Esophagus muscularis mucosa (tissue), 4 donors: ENCODE results near the gene EIF3F. TPM values are rescaled to one million over a fixed set of nuclear protein-coding genes. Genes with fewer than 3 reads are reported as not detected.

ENCODE experiments used
- DNase-seq: peaks from one replicate; pipeline ENCODE4 v3.0.0-alpha.2; 2017; ENCODE audit errors: extremely low spot score
- H3K27ac ChIP-seq, 4 donors: fragments of 200-600 bp; sonication (generic); replicated peaks in 1 of 4; 1 replicate in 3 of 4; 2 replicates in 1 of 4; pipeline ENCODE4 v1.5.1; 2016 to 2019; ENCODE audit warnings: mild to moderate bottlenecking in 1 of 4
- H3K27me3 ChIP-seq, 4 donors: fragments of 200-600 bp; sonication (generic); one replicate each; pipeline versions ENCODE4 v1.5.1 to v1.6.0; 2016 to 2019
- H3K36me3 ChIP-seq, 4 donors: fragments of 200-600 bp; sonication (generic); one replicate each; pipeline ENCODE4 v1.5.1; 2016 to 2019
- H3K4me1 ChIP-seq, 4 donors: fragments of 200-600 bp; sonication (generic); one replicate each; pipeline ENCODE4 v1.5.1; 2016 to 2019
- H3K4me3 ChIP-seq, 4 donors: fragments of 200-600 bp; sonication (generic); 1 replicate in 2 of 4; 2 replicates in 2 of 4; pipeline ENCODE4 v1.5.1; 2016 to 2019; ENCODE audit warnings: mild to moderate bottlenecking in 4 of 4, moderate library complexity in 1 of 4
- H3K9me3 ChIP-seq, 4 donors: fragments of 200-600 bp; sonication (generic); 1 replicate in 3 of 4; 2 replicates in 1 of 4; pipeline ENCODE4 v1.5.1; 2016 to 2019
- CTCF ChIP-seq, 3 experiments: fragments of 200-600 bp in 2 of 3; fragments of 450-650 bp in 1 of 3; sonication (generic) in 2 of 3; IDR thresholded peaks; one replicate each; pipeline ENCODE4 v1.5.1; 2017 to 2019; ENCODE audit warnings: antibody characterized with exemption in 3 of 3, mild to moderate bottlenecking in 2 of 3, moderate library complexity in 1 of 3
- EP300 ChIP-seq: sonication (generic); formaldehyde crosslinking; IDR thresholded peaks from one replicate; pipeline ENCODE4 v1.6.1; 2017; ENCODE audit warnings: antibody characterized with exemption
- POLR2A ChIP-seq: fragments of 450-650 bp; IDR thresholded peaks from one replicate; pipeline ENCODE4 v1.6.1; 2017; ENCODE audit warnings: antibody characterized with exemption, moderate library complexity, mild to moderate bottlenecking, low read depth
- POLR2AphosphoS5 ChIP-seq, 2 donors: sonication (generic); formaldehyde crosslinking; IDR thresholded peaks; one replicate each; pipeline ENCODE4 v1.6.1; 2017; ENCODE audit warnings: antibody characterized with exemption in 2 of 2
- WGBS: methylation state at CpG from one replicate; pipeline ENCODE4 v1.1.5; 2018; 5-methylcytosine and 5-hydroxymethylcytosine counted together
- intact Hi-C: fragments of 100-400 bp; cut with DNase I; formaldehyde crosslinking; loops from one replicate; pipeline ENCODE4 v1.15.1; 2023
- total RNA-seq, 4 donors: library from RNA; depleted of rRNA; stranded (reverse); fragments of >200 nt; gene quantifications; one replicate each; pipeline versions ENCODE4 v1.1.0 to v1.2.1, GENCODE V29; 2016

EIF3F gene
- total RNA-seq, 4 donors from 2014 or later: 181 to 447 (median 313) TPM

- H3K27ac ChIP-seq: no peak overlapping the region
- intact Hi-C loops: no loop called here
- TF ChIP-seq EP300 (no peak), POLR2A (no peak), CTCF (IDR thresholded peaks at IDR 0.05) (no peak), POLR2AphosphoS5 (IDR thresholded peaks at IDR 0.05) (no peak)
- WGBS: 69% methylated on average over 2 of the region's 2 CpGs
- H3K9me3 ChIP-seq: no peaks in the 10 kb centered on the region
- H3K27me3 ChIP-seq: no peaks in the 10 kb centered on the region
- no peaks in the 10 kb centered on the region for H3K36me3 ChIP-seq
- no peak for DNase-seq
- H3K4me1 ChIP-seq: peaks cover 0 to 10% (median 4%) of the 10 kb centered on the region in 4 donors
- no peak overlapping the region for H3K4me3 ChIP-seq
These were observed 38.7 kb downstream of the EIF3F start for GRCh38 chr11:8025816-8026215.

- Histone ChIP-seq H3K36me3 (no peaks in the 10 kb centered on the region), H3K27me3 (peaks cover 0 to 9% (median 0%) of the 10 kb centered on the region in 4 donors), H3K27ac (no peak overlapping the region), H3K4me3 (no peak overlapping the region), H3K9me3 (no peaks in the 10 kb centered on the region), H3K4me1 (peaks cover 0 to 14% (median 0%) of the 10 kb centered on the region in 4 donors)
- TF ChIP-seq POLR2AphosphoS5 (IDR thresholded peaks at IDR 0.05) (no peak), CTCF (IDR thresholded peaks at IDR 0.05) (no peak), POLR2A (no peak), EP300 (no peak)
- DNase-seq: no peak
- intact Hi-C loops: no loop called here
- WGBS: 95% methylated on average over 3 of the region's 3 CpGs
These were observed 39.8 kb downstream of the EIF3F start for GRCh38 chr11:8026982-8027381.

- 91% methylated on average over 4 of the region's 4 CpGs for WGBS
- H3K4me1 ChIP-seq: peaks cover 9 to 26% (median 12%) of the 10 kb centered on the region in 4 donors
- DNase-seq: peak; percentile 39
- H3K4me3 ChIP-seq: no peak overlapping the region
- intact Hi-C loops: no loop called here
- TF ChIP-seq POLR2A (no peak), CTCF (IDR thresholded peaks at IDR 0.05) (no peak), POLR2AphosphoS5 (IDR thresholded peaks at IDR 0.05) (no peak), EP300 (no peak)
- H3K36me3 ChIP-seq: no peaks in the 10 kb centered on the region
- no peaks in the 10 kb centered on the region for H3K9me3 ChIP-seq
- H3K27ac ChIP-seq: no peak overlapping the region
- peaks cover 0 to 13% (median 0%) of the 10 kb centered on the region in 4 donors for H3K27me3 ChIP-seq
These were observed 41.6 kb downstream of the EIF3F start for GRCh38 chr11:8028766-8029165.

GRCh38 chr11:8030526-8031247, 43.5 kb downstream of the EIF3F start:
- WGBS: 87% methylated on average over 8 of the region's 8 CpGs
- H3K4me3 ChIP-seq: no peak overlapping the region
- TF ChIP-seq CTCF (IDR thresholded peaks at IDR 0.05): no peak
- TF ChIP-seq POLR2AphosphoS5 (IDR thresholded peaks at IDR 0.05): no peak
- TF ChIP-seq EP300: no peak
- TF ChIP-seq POLR2A: no peak
- H3K4me1 ChIP-seq: peaks cover 9 to 43% (median 13%) of the 10 kb centered on the region in 4 donors
- peak; percentile 68 for DNase-seq
- H3K36me3 ChIP-seq: no peaks in the 10 kb centered on the region
- H3K9me3 ChIP-seq: no peaks in the 10 kb centered on the region
- H3K27ac ChIP-seq: no peak overlapping the region
- H3K27me3 ChIP-seq: peaks cover 0 to 13% (median 0%) of the 10 kb centered on the region in 4 donors
- intact Hi-C loops: loop anchor here (5.0 kb wide), 2 partner anchors 37 to 62 kb away; no protein-coding TSS in a partner anchor
